ENCODE data around the gene SLC25A34. TPM values are rescaled to one million over a fixed set of nuclear protein-coding genes. Genes with fewer than 3 reads are reported as not detected.

SLC25A34 gene
- total and polyA plus RNA-seq, 2 of the 13 experiments (the other 11 are each of a cell fraction or from before 2014, with no cell fraction given), result 0.13 to 0.18 TPM

DNA sequence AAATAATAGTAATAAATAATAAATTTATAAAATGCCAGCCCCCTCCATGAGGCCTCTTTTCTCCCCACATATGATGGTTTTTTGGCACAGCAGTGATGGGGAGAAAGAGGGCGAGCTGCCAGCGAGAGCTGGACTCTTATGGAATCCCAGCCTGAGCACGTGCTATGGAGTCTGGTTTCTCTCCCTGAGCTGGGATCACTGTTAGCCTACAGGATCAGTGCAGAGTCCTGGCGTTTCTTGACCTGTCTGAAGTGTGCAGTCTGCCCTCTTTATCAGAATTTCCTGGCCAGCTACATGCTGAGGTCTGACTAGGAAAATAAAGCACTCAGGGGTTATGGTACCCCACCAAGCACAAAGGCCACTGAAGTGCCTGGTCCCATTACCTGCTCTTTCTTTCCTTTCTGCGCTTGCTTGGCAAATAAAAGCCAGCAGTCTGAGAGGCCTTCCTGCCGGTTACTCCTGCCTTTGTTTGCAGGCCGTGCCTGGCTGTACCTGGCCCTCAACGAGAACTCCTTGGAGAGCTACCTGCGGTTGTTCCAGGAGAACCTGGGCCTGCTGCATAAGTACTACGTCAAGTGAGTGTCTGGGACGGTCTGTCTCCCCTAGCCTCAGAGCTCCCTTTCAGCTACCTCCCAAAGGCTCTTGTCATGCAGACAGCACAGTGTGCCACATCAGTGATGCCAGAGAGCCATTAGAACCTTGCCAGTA lies 18.5 kb upstream of the SLC25A34 start (continued):
- TF ChIP-seq ADNP (CRISPR knock-in tag; IDR thresholded peaks at IDR 0.05) (no peak), PBX2 (CRISPR knock-in tag; IDR thresholded peaks at IDR 0.05) (no peak)

DNA sequence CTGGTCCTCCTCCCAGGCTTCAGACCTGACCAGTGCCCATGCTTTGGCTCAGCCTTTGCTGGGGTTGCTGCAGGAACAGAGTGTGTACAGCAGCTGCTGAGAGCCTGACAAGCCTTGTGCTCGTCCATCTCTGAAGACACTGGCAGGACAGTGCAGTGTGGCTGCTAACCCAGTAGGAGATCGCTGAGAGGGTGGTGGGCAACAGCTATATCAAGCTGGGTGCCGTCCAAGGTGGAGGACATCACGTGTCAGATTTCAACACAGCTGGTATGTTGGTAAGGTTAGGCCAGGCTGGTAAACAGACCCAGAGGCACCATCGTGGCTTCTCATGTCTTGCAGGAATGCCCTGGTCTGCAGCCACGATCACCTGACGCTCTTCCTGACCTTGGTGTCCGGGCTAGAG lies 17.9 kb upstream of the SLC25A34 start:
- peaks cover 22 to 50% of the 10 kb centered on the region in 2 experiments for H3K36me3 ChIP-seq (replicated peaks in 1 of 2; ENCODE audit: control insufficient read depth in 1 of 2, insufficient read depth in 2 of 2, low read length in 2 of 2)
- H3K9me3 ChIP-seq (ENCODE audit: low read length), result no peaks in the 10 kb centered on the region
- no peak overlapping the region for H2AFZ ChIP-seq (ENCODE audit: low read length)
- no peak for FAIRE-seq
- no peak overlapping the region for H3K4me2 ChIP-seq (ENCODE audit: low read depth, low read length)
- BruUV-seq (replicated peaks), result no TSS peak
- in situ Hi-C loops (cut with HindIII; ENCODE audit: extremely low pct_ligation_motif_present, low pct_unique_long_range_greater_than_20kb) (no loop called here), intact Hi-C loops (cut with micrococcal nuclease; ENCODE audit: unreplicated experiment) (no loop called here)
- no peaks in the 10 kb centered on the region for H3K79me2 ChIP-seq (ENCODE audit: insufficient read depth, low read length)
- no peaks in the 10 kb centered on the region for H4K20me1 ChIP-seq (ENCODE audit: insufficient read depth, low read length)
- H3K9ac ChIP-seq (ENCODE audit: insufficient read depth, low read depth, low read length), result no peak overlapping the region
- TF ChIP-seq, protein P1, sequence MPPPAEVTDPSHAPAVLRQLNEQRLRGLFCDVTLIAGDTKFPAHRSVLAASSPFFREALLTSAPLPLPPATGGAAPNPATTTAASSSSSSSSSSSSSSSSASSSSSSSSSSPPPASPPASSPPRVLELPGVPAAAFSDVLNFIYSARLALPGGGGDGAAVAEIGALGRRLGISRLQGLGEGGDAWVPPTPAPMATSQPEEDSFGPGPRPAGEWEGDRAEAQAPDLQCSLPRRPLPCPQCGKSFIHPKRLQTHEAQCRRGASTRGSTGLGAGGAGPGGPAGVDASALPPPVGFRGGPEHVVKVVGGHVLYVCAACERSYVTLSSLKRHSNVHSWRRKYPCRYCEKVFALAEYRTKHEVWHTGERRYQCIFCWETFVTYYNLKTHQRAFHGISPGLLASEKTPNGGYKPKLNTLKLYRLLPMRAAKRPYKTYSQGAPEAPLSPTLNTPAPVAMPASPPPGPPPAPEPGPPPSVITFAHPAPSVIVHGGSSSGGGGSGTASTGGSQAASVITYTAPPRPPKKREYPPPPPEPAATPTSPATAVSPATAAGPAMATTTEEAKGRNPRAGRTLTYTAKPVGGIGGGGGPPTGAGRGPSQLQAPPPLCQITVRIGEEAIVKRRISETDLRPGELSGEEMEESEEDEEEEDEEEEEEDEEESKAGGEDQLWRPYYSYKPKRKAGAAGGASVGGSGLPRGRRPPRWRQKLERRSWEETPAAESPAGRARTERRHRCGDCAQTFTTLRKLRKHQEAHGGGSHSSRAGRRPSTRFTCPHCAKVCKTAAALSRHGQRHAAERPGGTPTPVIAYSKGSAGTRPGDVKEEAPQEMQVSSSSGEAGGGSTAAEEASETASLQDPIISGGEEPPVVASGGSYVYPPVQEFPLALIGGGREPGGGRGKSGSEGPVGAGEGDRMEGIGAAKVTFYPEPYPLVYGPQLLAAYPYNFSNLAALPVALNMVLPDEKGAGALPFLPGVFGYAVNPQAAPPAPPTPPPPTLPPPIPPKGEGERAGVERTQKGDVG (CRISPR knock-in tag; IDR thresholded peaks at IDR 0.05; ENCODE audit: borderline replicate concordance), result no peak
- TF ChIP-seq ZNF720 (CRISPR knock-in tag; IDR thresholded peaks at IDR 0.05) (no peak), ZBTB1 (CRISPR knock-in tag; IDR thresholded peaks at IDR 0.05; ENCODE audit: borderline replicate concordance) (no peak), HOXA5 (CRISPR knock-in tag; IDR thresholded peaks at IDR 0.05) (no peak), ZSCAN25 (CRISPR knock-in tag; IDR thresholded peaks at IDR 0.05) (no peak), KDM3A (CRISPR knock-in tag; IDR thresholded peaks at IDR 0.05; ENCODE audit: low read depth) (no peak), BORCS8-MEF2B (CRISPR knock-in tag; IDR thresholded peaks at IDR 0.05) (no peak)
- TF ChIP-seq, protein P2, sequence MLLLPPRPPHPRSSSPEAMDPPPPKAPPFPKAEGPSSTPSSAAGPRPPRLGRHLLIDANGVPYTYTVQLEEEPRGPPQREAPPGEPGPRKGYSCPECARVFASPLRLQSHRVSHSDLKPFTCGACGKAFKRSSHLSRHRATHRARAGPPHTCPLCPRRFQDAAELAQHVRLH (CRISPR knock-in tag; IDR thresholded peaks at IDR 0.05; ENCODE audit: borderline replicate concordance, low read depth), result no peak
- ChIA-PET POLR2A (no interaction called here), CTCF (ENCODE audit: low intra/inter-chr PET ratio, low total read pairs) (no interaction called here)
- DNase-seq (ENCODE audit: low spot score), result no peak
- H3K27me3 ChIP-seq (ENCODE audit: control insufficient read depth in 1 of 2, insufficient read depth in 2 of 2, low read length in 2 of 2), result no peaks in the 10 kb centered on the region
- H3K4me3 ChIP-seq (replicated peaks in 1 of 3; ENCODE audit: insufficient read depth in 1 of 3, low read depth in 2 of 3, low read length in 3 of 3), result no peak overlapping the region
- 86% methylated on average over 8 of the region's 8 CpGs for WGBS (ENCODE audit: low lambda C conversion rate)
- ATAC-seq, result no peak
- peaks cover 12% of the 10 kb centered on the region; the same call in 1 of the 2 replicates for H3K4me1 ChIP-seq (ENCODE audit: insufficient read depth, low read length)
- H3K27ac ChIP-seq (ENCODE audit: extremely low read length, insufficient read depth, low read length), result no peak overlapping the region
